LNCAP (cell line): ENCODE measurements around the gene RAB34.

Experiments used
- CTCF ChIP-seq: fragments of 450-650 bp; IDR thresholded peaks from 2 replicates; pipeline ENCODE4 v1.5.1; 2017; ENCODE audit warnings: mild to moderate bottlenecking

The RAB34 gene

DNA sequence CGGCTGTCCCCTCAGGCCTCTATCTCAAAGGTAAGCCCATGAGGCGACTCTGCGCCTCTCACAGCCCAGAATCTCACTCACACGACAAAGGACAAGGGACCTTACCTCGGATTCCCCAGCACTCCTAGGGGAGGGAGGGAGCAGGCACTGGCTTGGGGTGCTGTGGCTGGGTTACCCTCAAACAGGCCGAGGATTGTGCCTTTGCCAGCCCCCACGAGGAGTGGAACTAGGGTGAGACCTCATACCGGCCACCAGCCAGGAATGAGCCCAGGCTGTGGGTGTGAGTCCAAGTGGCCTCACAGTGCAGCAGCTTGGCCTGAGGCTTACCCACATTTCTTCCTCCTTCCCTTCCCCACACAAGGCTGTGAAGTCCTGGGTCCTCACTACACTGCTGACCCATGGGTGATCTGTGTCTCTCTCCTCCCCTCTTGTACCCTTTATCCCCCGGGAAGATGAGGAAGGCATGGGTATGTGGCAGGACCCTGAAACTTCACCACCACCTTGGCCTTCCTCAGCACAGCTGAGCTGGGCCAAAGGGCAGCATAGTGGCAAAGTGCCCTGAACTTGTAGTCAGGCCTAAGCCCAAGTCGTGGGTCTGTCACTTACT lies 11.8 kb downstream of the RAB34 start:
- no peak for TF ChIP-seq CTCF

DNA sequence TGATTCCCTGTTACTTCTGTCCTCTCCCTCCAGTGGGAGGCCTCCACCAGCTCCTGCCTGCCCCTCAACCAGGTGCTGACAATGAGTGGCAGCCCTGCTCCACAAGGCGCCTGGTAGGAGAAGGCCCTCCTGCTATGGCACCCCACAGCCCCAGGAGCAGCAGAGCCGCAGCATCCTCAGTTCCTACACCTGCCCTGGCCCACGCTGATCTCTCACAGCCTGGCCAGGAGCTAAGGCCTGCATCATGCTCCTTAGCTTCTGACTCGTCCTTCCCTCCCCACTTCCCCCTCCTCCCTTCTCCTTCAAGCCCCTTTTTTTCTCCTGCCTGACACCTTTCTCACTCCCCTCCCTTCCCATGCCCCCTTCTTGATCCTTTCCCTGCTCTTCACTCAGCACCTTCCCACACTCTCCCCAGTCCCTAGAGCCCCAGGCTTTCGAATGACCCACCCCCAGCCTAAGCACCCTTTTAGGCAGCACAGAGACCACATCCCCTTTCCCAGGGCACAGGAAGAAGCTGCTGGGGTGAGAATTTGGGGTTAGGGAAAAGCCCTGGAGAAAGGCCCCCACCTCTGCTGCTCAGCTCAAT lies 12.5 kb downstream of the RAB34 start:
- TF ChIP-seq CTCF = no peak

- TF ChIP-seq CTCF = no peak
Measured at GRCh38 chr17:28704219-28704858, 13.3 kb downstream of the RAB34 start.

DNA sequence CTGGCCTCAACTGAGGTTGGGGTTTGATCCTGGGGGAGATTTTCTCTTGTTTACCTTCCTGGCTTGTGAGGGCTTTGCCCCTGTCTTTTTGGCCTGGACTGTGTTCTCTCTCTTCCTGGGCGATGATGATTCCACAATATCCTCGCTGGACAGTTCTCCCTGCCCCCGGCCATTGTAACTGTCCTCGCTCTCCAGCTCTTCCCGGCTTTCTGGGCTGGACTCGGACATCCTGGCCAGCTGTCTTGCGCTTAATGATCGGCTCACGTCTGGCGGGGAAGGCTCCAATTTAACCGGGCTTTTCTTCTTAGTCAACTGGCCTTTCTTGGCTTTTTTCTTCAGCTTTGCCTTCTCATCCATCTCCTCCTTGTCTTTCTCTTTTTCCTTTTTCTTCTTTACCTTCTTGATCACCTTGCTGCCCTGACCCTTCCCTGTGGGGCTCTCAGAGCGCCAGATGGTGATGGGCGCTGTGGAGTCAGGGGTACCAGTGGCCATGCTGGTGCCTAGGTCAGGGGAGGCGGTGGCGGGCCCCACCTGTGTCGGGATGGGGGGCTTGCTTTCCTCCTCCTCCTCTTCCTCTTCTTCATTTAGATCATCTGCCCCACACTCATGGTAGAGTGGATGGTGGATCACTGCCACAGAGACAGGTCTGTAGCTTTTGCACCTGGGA lies 14.0 kb downstream of the RAB34 start:
- no peak for TF ChIP-seq CTCF

DNA sequence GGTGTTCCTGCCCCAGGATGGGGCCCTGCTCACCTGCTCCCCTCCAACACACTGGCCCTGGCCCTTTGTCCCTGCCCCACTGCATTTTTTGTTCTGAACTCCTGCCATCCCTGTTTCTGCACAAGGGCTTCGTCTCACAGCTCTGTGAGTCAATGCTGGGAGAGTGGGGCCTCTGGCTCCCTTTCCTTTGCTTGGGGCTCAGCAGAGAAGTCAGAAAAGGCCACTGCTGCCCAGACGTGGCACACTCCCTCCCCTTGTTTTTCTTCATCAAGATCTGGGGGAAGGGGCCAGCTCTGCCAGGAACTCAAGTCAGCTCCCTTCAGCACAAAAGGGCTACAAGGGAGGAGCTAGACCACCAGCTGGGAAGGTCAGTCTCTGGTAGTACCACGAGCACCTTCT lies 14.9 kb downstream of the RAB34 start:
- TF ChIP-seq CTCF = no peak

DNA sequence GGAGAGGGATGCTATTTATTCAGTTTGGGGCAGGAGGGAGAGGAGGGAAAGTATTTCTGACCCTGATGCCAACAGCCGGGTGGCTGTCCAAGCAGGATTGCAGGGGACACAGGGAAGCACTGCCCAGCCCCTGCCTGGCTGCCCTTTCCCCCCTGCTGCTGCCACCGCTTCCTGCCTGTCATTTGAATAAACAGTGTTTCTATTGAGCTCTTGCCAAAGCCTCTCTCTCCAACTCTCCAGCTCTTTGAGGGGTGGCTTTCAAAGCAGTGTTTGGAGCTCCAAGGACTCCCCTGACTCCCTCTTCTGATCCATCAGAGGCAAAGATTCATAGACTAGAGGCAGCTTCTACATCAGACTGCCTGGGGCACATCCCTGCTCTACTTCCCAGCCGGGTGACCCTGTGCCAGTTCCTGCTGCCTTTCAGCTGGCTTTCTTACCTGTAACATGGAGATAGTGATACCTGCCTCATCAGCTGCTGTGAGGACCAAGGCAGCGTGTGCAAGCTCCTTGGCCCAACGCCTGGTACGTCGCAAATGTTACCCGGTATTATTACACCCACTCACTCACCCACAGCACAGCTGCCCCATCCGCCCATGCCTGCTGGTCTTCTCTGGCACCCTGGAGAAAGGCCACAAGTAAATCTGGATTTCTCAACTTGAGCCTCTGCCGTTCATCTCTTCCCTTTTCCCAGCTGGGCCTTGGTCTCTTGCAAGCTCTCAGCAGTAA lies 15.5 kb downstream of the RAB34 start:
- TF ChIP-seq CTCF = no peak

DNA sequence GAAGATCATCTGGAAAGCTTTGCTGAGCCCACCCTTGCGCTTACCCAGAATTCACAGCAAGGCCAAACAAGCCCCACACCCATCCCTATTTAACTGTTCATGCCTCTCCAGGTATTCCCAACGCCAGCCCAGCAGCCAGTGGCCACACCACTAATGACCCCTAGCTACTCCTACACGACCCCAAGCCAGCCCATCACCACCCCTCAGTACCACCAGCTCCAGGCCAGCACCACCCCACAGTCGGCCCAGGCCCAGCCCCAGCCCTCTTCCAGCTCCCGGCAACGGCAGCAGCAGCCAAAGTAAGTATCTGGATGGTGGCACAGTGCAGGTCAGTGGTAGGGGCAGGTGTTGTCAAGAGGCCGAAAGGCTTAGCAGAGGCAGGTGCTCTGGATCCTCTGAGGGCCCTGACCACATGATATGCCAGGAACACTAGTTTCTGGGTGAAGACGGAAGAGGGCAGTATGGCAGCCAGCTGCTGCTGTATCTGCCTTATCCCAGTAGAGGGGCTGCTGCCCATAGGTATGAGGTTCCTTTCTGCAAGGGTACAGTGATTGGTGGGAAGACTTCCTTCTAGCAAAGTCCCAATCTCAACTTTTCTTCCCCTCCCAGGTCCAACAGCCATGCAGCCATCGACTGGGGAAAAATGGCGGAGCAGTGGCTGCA lies 16.7 kb downstream of the RAB34 start:
- no peak for TF ChIP-seq CTCF
